Spinal cord (tissue), 10 donors: ENCODE results near the gene P3H3. TPM values are rescaled to one million over a fixed set of nuclear protein-coding genes. Genes with fewer than 3 reads are reported as not detected.
A peak's percentile ranks its signal among the peaks of the same experiment; 100 is the strongest.

Source experiments
- DNase-seq, 6 donors: peaks; one replicate each; pipeline versions ENCODE4 v3.0.0 to v3.0.0-alpha.2; 2013 to 2015; ENCODE audit warnings: low spot score in 6 of 6, low read depth in 4 of 6
- H3K27ac ChIP-seq: one replicate; pipeline ENCODE4 v1.5.1; 2013; ENCODE audit warnings: low read depth, low read length, control low read depth
- H3K27me3 ChIP-seq: one replicate; pipeline ENCODE4 v1.6.1; 2013; ENCODE audit warnings: low read length; ENCODE audit not compliant: control insufficient read depth, insufficient read depth
- H3K36me3 ChIP-seq: one replicate; pipeline ENCODE4 v1.6.1; 2013; ENCODE audit warnings: low read length; ENCODE audit not compliant: control insufficient read depth, insufficient read depth
- H3K4me1 ChIP-seq: one replicate; pipeline ENCODE4 v1.6.1; 2013; ENCODE audit warnings: low read length; ENCODE audit not compliant: control insufficient read depth, insufficient read depth
- H3K4me3 ChIP-seq: one replicate; pipeline ENCODE4 v1.5.1; 2013; ENCODE audit warnings: low read depth, low read length, control low read depth
- H3K9me3 ChIP-seq: one replicate; pipeline ENCODE4 v1.6.1; 2013; ENCODE audit warnings: low read length; ENCODE audit not compliant: control insufficient read depth, insufficient read depth
- WGBS: methylation state at CpG from one replicate; pipeline ENCODE4 v1.1.5; 2013; ENCODE audit warnings: missing lambda C conversion rate; ENCODE audit not compliant: insufficient coverage; 5-methylcytosine and 5-hydroxymethylcytosine counted together
- polyA plus RNA-seq, 2 donors: library from polyadenylated mRNA; unstranded; fragments of 120-200 nt; gene quantifications; one replicate each; pipeline ENCODE4 v1.2.1, GENCODE V29; 2013; ENCODE audit not compliant: insufficient read length in 2 of 2
- total RNA-seq, 2 donors: library from RNA; depleted of rRNA in 1 of 2; stranded (reverse); fragments of 120-200 nt in 1 of 2; fragments of >200 nt in 1 of 2; gene quantifications; one replicate each; pipeline versions ENCODE4 v1.2.3 to v1.2.4, GENCODE V29; 2013 to 2014
- donor health status: healthy.

The P3H3 gene
- total and polyA plus RNA-seq, 4 donors = 22.7 to 42.3 (median 27.2) TPM

- peaks cover 56% of the 10 kb centered on the region for H3K36me3 ChIP-seq
- peaks cover 35% of the 10 kb centered on the region for H3K4me1 ChIP-seq
- WGBS = 90% methylated on average over 12 of the region's 12 CpGs
- H3K9me3 ChIP-seq = no peaks in the 10 kb centered on the region
- no peaks in the 10 kb centered on the region for H3K27me3 ChIP-seq
- no peak for DNase-seq
- H3K4me3 ChIP-seq = no peak overlapping the region
- H3K27ac ChIP-seq = no peak overlapping the region
Measured at GRCh38 chr12:6831450-6831995, 3.3 kb downstream of the P3H3 start.

GRCh38 chr12:6832125-6832524 is 3.9 kb downstream of the P3H3 start:
- Histone ChIP-seq H3K27ac (no peak overlapping the region), H3K27me3 (no peaks in the 10 kb centered on the region), H3K9me3 (no peaks in the 10 kb centered on the region), H3K4me3 (no peak overlapping the region), H3K36me3 (peaks cover 56% of the 10 kb centered on the region), H3K4me1 (peaks cover 29% of the 10 kb centered on the region)
- WGBS = 100% methylated on average over 3 of the region's 4 CpGs
- no peak for DNase-seq

- H3K27ac ChIP-seq = no peak overlapping the region
- H3K4me3 ChIP-seq = no peak overlapping the region
- H3K27me3 ChIP-seq = no peaks in the 10 kb centered on the region
- no peaks in the 10 kb centered on the region for H3K9me3 ChIP-seq
- peaks cover 68% of the 10 kb centered on the region for H3K36me3 ChIP-seq
- DNase-seq = no peak
- 95% methylated on average over 4 of the region's 6 CpGs for WGBS
- H3K4me1 ChIP-seq = peaks cover 19% of the 10 kb centered on the region
Measured at GRCh38 chr12:6833189-6833890, 5.1 kb downstream of the P3H3 start.

DNA sequence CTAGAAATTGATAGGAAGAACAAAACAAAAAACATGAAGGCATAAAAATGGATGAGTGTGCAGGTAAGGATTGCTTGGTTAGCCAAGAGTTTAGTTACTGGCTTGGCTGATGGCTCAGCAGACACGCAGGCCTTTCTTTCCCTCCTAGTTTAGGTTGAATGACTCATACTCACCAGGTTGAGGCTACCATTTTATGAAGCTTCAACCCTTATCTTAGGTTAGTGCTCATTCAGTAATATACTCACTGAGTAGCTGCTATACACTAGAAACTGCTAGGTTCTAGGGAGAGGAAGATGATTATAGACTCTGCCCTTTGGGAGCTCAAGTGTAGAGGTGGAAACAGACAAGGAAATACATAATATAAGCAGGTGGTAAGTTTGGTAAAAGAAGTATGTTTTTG is 6.0 kb downstream of the P3H3 start:
- no CpG with 5 or more reads among the region's 1 CpG for WGBS
- Histone ChIP-seq H3K27ac (no peak overlapping the region), H3K4me1 (peaks cover 14% of the 10 kb centered on the region), H3K36me3 (peaks cover 77% of the 10 kb centered on the region), H3K4me3 (no peak overlapping the region), H3K27me3 (no peaks in the 10 kb centered on the region), H3K9me3 (no peaks in the 10 kb centered on the region)
- no peak for DNase-seq

DNA sequence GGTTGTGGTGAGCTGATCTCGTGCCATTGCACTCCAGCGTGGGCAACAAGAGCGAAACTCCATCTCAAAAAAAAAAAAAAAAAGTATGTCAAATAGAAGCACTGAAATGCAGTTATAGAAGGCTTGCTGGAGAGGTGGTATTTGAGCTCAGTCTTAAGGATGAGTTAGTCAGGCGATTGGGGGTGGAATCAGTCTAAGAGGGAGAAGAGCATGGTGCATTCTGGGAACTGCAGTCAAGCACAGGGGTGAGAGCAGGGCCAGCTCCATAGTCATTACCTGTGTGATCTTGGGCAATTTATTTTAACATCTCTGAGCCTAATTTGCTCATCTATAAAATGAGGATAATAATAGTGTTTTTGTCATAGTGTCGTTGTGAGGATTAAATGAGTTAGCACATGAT is 6.7 kb downstream of the P3H3 start:
- Histone ChIP-seq H3K4me3 (no peak overlapping the region), H3K9me3 (no peaks in the 10 kb centered on the region), H3K27ac (no peak overlapping the region), H3K27me3 (no peaks in the 10 kb centered on the region), H3K36me3 (peaks cover 79% of the 10 kb centered on the region), H3K4me1 (peaks cover 12% of the 10 kb centered on the region)
- no peak for DNase-seq
- WGBS = 62% methylated on average over 1 of the region's 5 CpGs

DNA sequence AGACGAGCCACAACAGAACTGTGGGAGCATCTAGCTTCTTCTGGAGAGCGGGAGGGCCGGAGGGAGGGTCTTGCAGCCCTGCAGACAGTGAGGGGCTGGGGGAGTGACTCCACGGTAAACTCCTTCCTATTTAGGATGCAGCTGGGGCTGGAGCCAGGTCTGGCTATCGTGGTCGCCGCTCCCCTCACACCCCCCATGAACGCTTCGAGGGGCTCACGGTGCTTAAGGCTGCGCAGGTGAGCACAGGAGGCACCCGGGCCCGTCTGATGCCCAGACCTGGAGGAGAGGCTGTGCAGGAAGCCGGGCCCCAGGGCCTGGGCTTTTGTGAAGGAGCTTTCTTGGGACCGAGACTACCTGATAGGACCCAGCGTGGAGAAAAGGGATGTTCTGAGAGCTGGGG is 8.6 kb downstream of the P3H3 start:
- H3K36me3 ChIP-seq = peaks cover 77% of the 10 kb centered on the region
- no peak for DNase-seq
- H3K4me3 ChIP-seq = no peak overlapping the region
- 77% methylated on average over 16 of the region's 16 CpGs for WGBS
- H3K9me3 ChIP-seq = no peaks in the 10 kb centered on the region
- no peaks in the 10 kb centered on the region for H3K27me3 ChIP-seq
- peaks cover 4% of the 10 kb centered on the region for H3K4me1 ChIP-seq
- no peak overlapping the region for H3K27ac ChIP-seq

DNA sequence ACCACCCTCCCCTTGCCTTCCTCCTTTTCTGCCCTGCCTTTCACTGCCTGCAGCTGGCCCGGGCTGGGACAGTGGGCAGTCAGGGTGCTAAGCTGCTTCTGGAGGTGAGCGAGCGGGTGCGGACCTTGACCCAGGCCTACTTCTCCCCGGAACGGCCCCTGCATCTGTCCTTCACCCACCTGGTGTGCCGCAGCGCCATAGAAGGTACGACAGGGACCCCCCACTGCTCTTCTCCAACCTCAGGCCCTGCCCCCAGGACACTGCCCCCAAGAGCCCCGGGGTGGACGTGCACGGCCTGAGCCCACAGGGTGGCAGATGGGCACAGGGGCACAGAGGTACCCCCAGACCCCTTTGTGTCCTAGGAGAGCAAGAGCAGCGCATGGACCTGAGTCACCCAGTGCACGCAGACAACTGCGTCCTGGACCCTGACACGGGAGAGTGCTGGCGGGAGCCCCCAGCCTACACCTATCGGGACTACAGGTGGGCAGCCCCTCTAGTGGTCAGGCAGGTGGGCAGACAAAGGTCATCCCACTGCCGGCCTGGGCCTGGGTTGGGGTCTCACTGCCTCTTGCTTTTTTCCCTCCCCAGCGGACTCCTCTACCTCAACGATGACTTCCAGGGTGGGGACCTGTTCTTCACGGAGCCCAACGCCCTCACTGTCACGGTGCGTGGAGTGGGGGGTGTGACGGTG is 9.3 kb downstream of the P3H3 start:
- DNase-seq = no peak
- 89% methylated on average over 22 of the region's 26 CpGs for WGBS
- Histone ChIP-seq H3K9me3 (no peaks in the 10 kb centered on the region), H3K4me3 (no peak overlapping the region), H3K4me1 (peaks cover 4% of the 10 kb centered on the region), H3K36me3 (peaks cover 75% of the 10 kb centered on the region), H3K27ac (no peak overlapping the region), H3K27me3 (no peaks in the 10 kb centered on the region)

GRCh38 chr12:6838854-6839253 is 10.6 kb downstream of the P3H3 start:
- Histone ChIP-seq H3K27me3 (no peaks in the 10 kb centered on the region), H3K9me3 (no peaks in the 10 kb centered on the region), H3K4me1 (peaks cover 8% of the 10 kb centered on the region), H3K4me3 (no peak overlapping the region), H3K27ac (no peak overlapping the region), H3K36me3 (peaks cover 80% of the 10 kb centered on the region)
- no peak for DNase-seq
- 97% methylated on average over 14 of the region's 16 CpGs for WGBS

DNA sequence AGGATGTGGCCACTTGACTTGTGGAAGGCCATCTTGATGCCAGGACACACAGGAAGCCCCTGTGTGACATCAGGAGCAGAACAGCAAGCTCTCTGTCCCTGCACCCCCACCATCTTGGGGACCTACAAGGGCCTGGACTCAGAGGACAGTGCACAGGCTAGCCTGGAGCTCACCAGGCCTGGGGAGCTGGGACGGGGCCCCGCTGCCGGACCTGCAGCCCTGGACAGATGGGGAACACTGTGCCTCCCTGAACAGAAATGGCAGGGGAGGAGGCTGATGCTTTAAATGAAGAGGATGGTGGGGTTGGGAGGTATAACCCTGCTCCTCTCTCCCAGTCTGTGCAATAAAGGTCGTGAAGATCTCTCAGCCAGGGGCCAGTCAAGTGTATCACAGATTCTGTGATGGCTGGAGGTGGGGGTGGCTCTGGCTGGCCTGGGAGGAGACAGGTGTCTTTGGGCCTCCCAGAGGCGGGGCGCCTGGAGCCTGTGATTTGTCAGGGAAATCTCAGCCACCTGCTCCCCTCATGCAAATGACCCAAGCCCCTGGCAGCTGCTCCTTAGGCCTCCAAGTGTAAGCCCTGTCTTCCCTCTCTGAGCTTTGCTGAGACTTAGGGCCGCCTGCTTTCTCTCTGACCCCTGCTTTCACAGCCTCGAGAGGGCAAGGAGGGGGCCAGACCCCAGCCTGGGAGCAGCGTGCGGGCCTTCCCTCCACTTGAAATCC is 11.4 kb downstream of the P3H3 start:
- peaks cover 8% of the 10 kb centered on the region for H3K4me1 ChIP-seq
- no peaks in the 10 kb centered on the region for H3K27me3 ChIP-seq
- peaks cover 82% of the 10 kb centered on the region for H3K36me3 ChIP-seq
- WGBS = 65% methylated on average over 7 of the region's 10 CpGs
- no peak overlapping the region for H3K4me3 ChIP-seq
- peak in 1 of 6 donors; percentile 55 for DNase-seq
- no peaks in the 10 kb centered on the region for H3K9me3 ChIP-seq
- H3K27ac ChIP-seq = no peak overlapping the region
